Measurements from ENCODE around the gene RNF220.

The RNF220 gene

GRCh38 chr1:44476891-44477290 lies 71.8 kb downstream of the RNF220 start:
- DNase-seq (ENCODE audit: low read depth) = no peak
- no peak overlapping the region for H3K4me3 ChIP-seq (ENCODE audit: low read length)
- no peak for TF ChIP-seq CTCF (conservative IDR thresholded peaks at IDR 0.05; ENCODE audit: low read depth, low read length)

GRCh38 chr1:44481701-44482100 lies 76.6 kb downstream of the RNF220 start:
- no peak for TF ChIP-seq CTCF (conservative IDR thresholded peaks at IDR 0.05; ENCODE audit: low read depth, low read length)
- no peak overlapping the region for H3K4me3 ChIP-seq (ENCODE audit: low read length)
- DNase-seq (ENCODE audit: low read depth) = no peak

GRCh38 chr1:44483089-44483874 lies 78.2 kb downstream of the RNF220 start:
- no peak overlapping the region for H3K4me3 ChIP-seq (ENCODE audit: low read length)
- no peak for TF ChIP-seq CTCF (conservative IDR thresholded peaks at IDR 0.05; ENCODE audit: low read depth, low read length)
- DNase-seq (ENCODE audit: low read depth) = no peak

- no peak for TF ChIP-seq CTCF (conservative IDR thresholded peaks at IDR 0.05; ENCODE audit: low read depth, low read length)
- no peak overlapping the region for H3K4me3 ChIP-seq (ENCODE audit: low read length)
- DNase-seq (ENCODE audit: low read depth) = no peak
Observed at GRCh38 chr1:44484155-44484688, 79.2 kb downstream of the RNF220 start.

- DNase-seq (ENCODE audit: low read depth) = no peak
- H3K4me3 ChIP-seq (ENCODE audit: low read length) = no peak overlapping the region
- no peak for TF ChIP-seq CTCF (conservative IDR thresholded peaks at IDR 0.05; ENCODE audit: low read depth, low read length)
Observed at GRCh38 chr1:44485229-44485933, 80.3 kb downstream of the RNF220 start.

GRCh38 chr1:44485934-44486460 lies 80.9 kb downstream of the RNF220 start:
- no peak overlapping the region for H3K4me3 ChIP-seq (ENCODE audit: low read length)
- TF ChIP-seq CTCF (conservative IDR thresholded peaks at IDR 0.05; ENCODE audit: low read depth, low read length) = no peak
- no peak for DNase-seq (ENCODE audit: low read depth)

Measured in retinal pigment epithelial cell (primary cell).